Measurements from ENCODE around the gene GET3.
"Not testable (repeated sequence)": the region's sequence is repeated elsewhere in the genome, so short reads cannot be mapped to it uniquely, and the experiment has no call there.

GET3 gene

GRCh38 chr19:12708641-12709040, 28.7 kb upstream of the GET3 start:
- Histone ChIP-seq H3K9me3 (ENCODE audit: insufficient read depth, low read length) (no peaks in the 10 kb centered on the region), H3F3A (ENCODE audit: insufficient read depth) (peaks cover 4% of the 10 kb centered on the region; the same call in 1 of the 2 replicates), H3K4me3 (ENCODE audit: insufficient read depth, low read length, poor library complexity, severe bottlenecking) (no peak overlapping the region), H2AFZ (ENCODE audit: low read depth, low read length, severe bottlenecking) (no peak overlapping the region), H3K4me2 (ENCODE audit: low read depth, low read length, poor library complexity, severe bottlenecking) (no peak overlapping the region), H3K36me3 (ENCODE audit: low read length) (peaks cover 15% of the 10 kb centered on the region; the same call in 1 of the 2 replicates), H4K20me1 (ENCODE audit: low read depth, low read length) (no peaks in the 10 kb centered on the region), H3K27ac (ENCODE audit: low read depth, low read length) (no peak overlapping the region), H3K9me2 (replicated peaks; ENCODE audit: insufficient read depth, low read length) (no peaks in the 10 kb centered on the region), H3K27me3 (ENCODE audit: low read length) (no peaks in the 10 kb centered on the region), H3K9ac (ENCODE audit: low read length) (no peak overlapping the region), H3K79me2 (ENCODE audit: insufficient read depth, low read length) (peaks cover 3% of the 10 kb centered on the region; the same call in 1 of the 2 replicates)
- TF ChIP-seq EZH2phosphoT487 (conservative IDR thresholded peaks at IDR 0.05; ENCODE audit: low read length): no peak
- no peak for TF ChIP-seq CTCF (IDR thresholded peaks at IDR 0.05; ENCODE audit: insufficient read depth, low read length, poor library complexity, severe bottlenecking)

GRCh38 chr19:12711187-12711586, 26.1 kb upstream of the GET3 start:
- Histone ChIP-seq H3K9me3 (ENCODE audit: insufficient read depth, low read length) (no peaks in the 10 kb centered on the region), H3K79me2 (ENCODE audit: insufficient read depth, low read length) (peaks cover 8% of the 10 kb centered on the region; the same call in 1 of the 2 replicates), H3K4me3 (ENCODE audit: insufficient read depth, low read length, poor library complexity, severe bottlenecking) (no peak overlapping the region), H3K27ac (ENCODE audit: low read depth, low read length) (no peak overlapping the region), H3K27me3 (ENCODE audit: low read length) (no peaks in the 10 kb centered on the region), H3K36me3 (ENCODE audit: low read length) (peaks cover 14% of the 10 kb centered on the region; the same call in 1 of the 2 replicates), H3K9ac (ENCODE audit: low read length) (no peak overlapping the region), H2AFZ (ENCODE audit: low read depth, low read length, severe bottlenecking) (no peak overlapping the region), H3K4me2 (ENCODE audit: low read depth, low read length, poor library complexity, severe bottlenecking) (no peak overlapping the region), H3F3A (ENCODE audit: insufficient read depth) (no peaks in the 10 kb centered on the region), H3K9me2 (replicated peaks; ENCODE audit: insufficient read depth, low read length) (no peaks in the 10 kb centered on the region), H4K20me1 (ENCODE audit: low read depth, low read length) (no peaks in the 10 kb centered on the region)
- TF ChIP-seq EZH2phosphoT487 (conservative IDR thresholded peaks at IDR 0.05; ENCODE audit: low read length): no peak
- no peak for TF ChIP-seq CTCF (IDR thresholded peaks at IDR 0.05; ENCODE audit: insufficient read depth, low read length, poor library complexity, severe bottlenecking)

- H3K36me3 ChIP-seq (ENCODE audit: low read length); H3F3A ChIP-seq (ENCODE audit: insufficient read depth); H3K79me2 ChIP-seq (ENCODE audit: insufficient read depth, low read length); H3K9ac ChIP-seq (ENCODE audit: low read length); H3K9me2 ChIP-seq (replicated peaks; ENCODE audit: insufficient read depth, low read length); H4K20me1 ChIP-seq (ENCODE audit: low read depth, low read length); H2AFZ ChIP-seq (ENCODE audit: low read depth, low read length, severe bottlenecking); H3K9me3 ChIP-seq (ENCODE audit: insufficient read depth, low read length); H3K4me2 ChIP-seq (ENCODE audit: low read depth, low read length, poor library complexity, severe bottlenecking); H3K27ac ChIP-seq (ENCODE audit: low read depth, low read length); H3K27me3 ChIP-seq (ENCODE audit: low read length); H3K4me3 ChIP-seq (ENCODE audit: insufficient read depth, low read length, poor library complexity, severe bottlenecking): not testable (repeated sequence)
- peak; percentile 5 for TF ChIP-seq CTCF (IDR thresholded peaks at IDR 0.05; ENCODE audit: insufficient read depth, low read length, poor library complexity, severe bottlenecking)
These were observed 25.2 kb upstream of the GET3 start for GRCh38 chr19:12712077-12712476.

- not testable (repeated sequence) for H3F3A ChIP-seq (ENCODE audit: insufficient read depth); H3K27ac ChIP-seq (ENCODE audit: low read depth, low read length); H3K36me3 ChIP-seq (ENCODE audit: low read length)
These were observed 24.0 kb upstream of the GET3 start for GRCh38 chr19:12713304-12713703.

More at GRCh38 chr19:12713304-12713703, 24.0 kb upstream of the GET3 start:
- peaks cover 19% of the 10 kb centered on the region for H3K79me2 ChIP-seq (ENCODE audit: insufficient read depth, low read length)
- not testable (repeated sequence) for H3K4me3 ChIP-seq (ENCODE audit: insufficient read depth, low read length, poor library complexity, severe bottlenecking); H3K9me2 ChIP-seq (replicated peaks; ENCODE audit: insufficient read depth, low read length); H3K9ac ChIP-seq (ENCODE audit: low read length); H3K27me3 ChIP-seq (ENCODE audit: low read length); H3K4me2 ChIP-seq (ENCODE audit: low read depth, low read length, poor library complexity, severe bottlenecking); H3K9me3 ChIP-seq (ENCODE audit: insufficient read depth, low read length); H4K20me1 ChIP-seq (ENCODE audit: low read depth, low read length); H2AFZ ChIP-seq (ENCODE audit: low read depth, low read length, severe bottlenecking)

Measured in SU-DHL-6 (cell line).